Fibroblast of mammary gland (primary cell): ENCODE data around the gene ALKBH3.
A peak's percentile ranks its signal among the peaks of the same experiment; 100 is the strongest.

Source experiments
- DNase-seq: peaks from one replicate; pipeline ENCODE4 v3.0.0-alpha.2; 2010; ENCODE audit warnings: low read depth
- H3K4me3 ChIP-seq: 2 replicates; pipeline ENCODE4 v1.5.1; 2011; ENCODE audit warnings: low read depth, mild to moderate bottlenecking, low read length, moderate library complexity; ENCODE audit not compliant: control insufficient read depth
- TF ChIP-seq, protein P1 (sequence below): conservative IDR thresholded peaks from 2 replicates; pipeline ENCODE4 v1.5.1; 2011; ENCODE audit warnings: low read depth, low read length, inconsistent platforms; ENCODE audit not compliant: control insufficient read depth, insufficient read depth

ALKBH3 gene

GRCh38 chr11:43866969-43867368 is 13.7 kb upstream of the ALKBH3 start:
- H3K4me3 ChIP-seq: no peak overlapping the region
- TF ChIP-seq, protein P1, sequence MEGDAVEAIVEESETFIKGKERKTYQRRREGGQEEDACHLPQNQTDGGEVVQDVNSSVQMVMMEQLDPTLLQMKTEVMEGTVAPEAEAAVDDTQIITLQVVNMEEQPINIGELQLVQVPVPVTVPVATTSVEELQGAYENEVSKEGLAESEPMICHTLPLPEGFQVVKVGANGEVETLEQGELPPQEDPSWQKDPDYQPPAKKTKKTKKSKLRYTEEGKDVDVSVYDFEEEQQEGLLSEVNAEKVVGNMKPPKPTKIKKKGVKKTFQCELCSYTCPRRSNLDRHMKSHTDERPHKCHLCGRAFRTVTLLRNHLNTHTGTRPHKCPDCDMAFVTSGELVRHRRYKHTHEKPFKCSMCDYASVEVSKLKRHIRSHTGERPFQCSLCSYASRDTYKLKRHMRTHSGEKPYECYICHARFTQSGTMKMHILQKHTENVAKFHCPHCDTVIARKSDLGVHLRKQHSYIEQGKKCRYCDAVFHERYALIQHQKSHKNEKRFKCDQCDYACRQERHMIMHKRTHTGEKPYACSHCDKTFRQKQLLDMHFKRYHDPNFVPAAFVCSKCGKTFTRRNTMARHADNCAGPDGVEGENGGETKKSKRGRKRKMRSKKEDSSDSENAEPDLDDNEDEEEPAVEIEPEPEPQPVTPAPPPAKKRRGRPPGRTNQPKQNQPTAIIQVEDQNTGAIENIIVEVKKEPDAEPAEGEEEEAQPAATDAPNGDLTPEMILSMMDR: no peak
- DNase-seq: no peak

DNA sequence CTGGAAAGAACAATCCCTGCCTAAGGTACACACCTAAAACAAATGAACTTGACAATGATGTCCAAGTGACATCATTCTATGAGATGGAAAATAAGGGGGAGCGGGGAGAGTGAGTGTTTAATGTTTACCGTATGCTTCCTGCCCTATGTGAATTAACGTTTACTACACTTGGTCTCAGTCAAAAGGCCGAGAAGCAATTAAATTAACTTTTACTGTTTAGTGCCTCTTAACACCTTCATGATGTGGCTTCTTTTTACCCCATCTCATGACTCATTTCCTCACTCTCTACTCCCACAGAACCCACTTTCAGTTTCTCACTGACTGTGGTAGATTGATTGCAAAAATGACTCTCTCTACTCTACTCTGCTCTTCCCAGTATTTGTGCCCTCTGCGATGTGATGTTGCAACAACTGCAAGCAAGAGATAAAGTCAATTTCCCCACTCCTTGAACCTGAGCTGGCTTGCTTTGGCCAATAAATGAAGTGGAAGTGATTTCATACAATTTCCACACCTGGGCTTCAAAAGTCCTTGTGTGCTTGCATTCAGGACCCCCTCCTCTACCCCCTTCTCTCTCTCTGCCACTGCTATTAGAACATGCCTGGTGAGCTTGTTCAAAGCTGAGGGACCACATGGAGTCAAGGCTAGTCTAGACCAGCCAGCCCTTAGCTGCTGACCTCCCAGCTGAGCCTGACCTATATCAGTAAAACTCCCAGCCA is 11.6 kb upstream of the ALKBH3 start:
- H3K4me3 ChIP-seq: no peak overlapping the region
- DNase-seq: peak; percentile 84
- TF ChIP-seq, protein P1: no peak

GRCh38 chr11:43871051-43871450 is 9.6 kb upstream of the ALKBH3 start:
- no peak for DNase-seq
- no peak overlapping the region for H3K4me3 ChIP-seq
- TF ChIP-seq, protein P1: no peak

DNA sequence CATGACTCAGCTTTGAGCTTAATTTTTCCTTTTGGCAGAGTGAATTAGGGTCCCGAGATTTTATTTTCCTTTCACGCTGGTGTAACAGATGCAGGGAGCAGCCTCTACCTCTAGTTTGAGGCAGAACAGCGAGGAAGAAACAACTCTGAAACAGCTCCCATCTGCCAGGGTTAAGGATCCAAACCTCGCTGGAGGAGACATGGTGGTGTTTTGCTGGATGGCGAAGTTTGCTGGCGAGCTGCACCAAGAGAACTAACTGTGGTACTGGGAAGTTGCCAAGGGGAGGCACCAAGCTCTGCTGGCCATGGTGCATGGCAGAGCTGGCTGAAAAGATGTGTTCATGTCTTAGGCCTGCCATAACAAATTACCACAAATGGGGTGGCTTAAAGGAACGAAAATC is 7.6 kb upstream of the ALKBH3 start:
- TF ChIP-seq, protein P1: no peak
- no peak overlapping the region for H3K4me3 ChIP-seq
- DNase-seq: no peak

- H3K4me3 ChIP-seq: no peak overlapping the region
- TF ChIP-seq, protein P1: no peak
These were observed 6.6 kb upstream of the ALKBH3 start for GRCh38 chr11:43874078-43874477.

DNA sequence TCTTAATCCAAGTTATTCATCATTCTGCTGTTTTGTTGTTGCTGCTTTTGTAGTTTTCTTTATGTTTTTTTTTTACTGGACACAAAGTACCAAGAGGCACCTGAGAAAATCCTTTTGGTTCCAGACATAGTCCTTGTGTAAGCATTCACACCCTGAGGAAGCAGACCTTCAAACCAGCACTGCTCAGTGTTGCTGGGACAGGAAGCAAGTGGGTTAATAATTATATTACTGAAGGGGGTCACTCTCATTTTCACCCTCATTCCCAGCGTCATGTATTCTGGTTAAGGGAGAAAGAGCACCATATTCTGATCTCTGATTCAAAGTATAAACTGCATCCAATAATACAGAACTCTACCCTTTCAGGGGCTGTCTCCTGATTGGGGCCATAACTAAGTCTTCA is 5.9 kb upstream of the ALKBH3 start:
- no peak for DNase-seq
- TF ChIP-seq, protein P1: no peak
- H3K4me3 ChIP-seq: no peak overlapping the region

More at GRCh38 chr11:43874078-43874477, 6.6 kb upstream of the ALKBH3 start:
- DNase-seq: no peak
